Endodermal cell (in vitro differentiated cells): ENCODE results near the gene TBL1X. TPM values are rescaled to one million over a fixed set of nuclear protein-coding genes. Genes with fewer than 3 reads are reported as not detected.

Experiments used
- DNase-seq: peaks from one replicate; pipeline ENCODE4 v3.0.0-alpha.2; 2017
- H3K27ac ChIP-seq: 2 replicates; pipeline ENCODE4 v1.5.1; 2013; ENCODE audit warnings: mild to moderate bottlenecking, low read depth, low read length, moderate library complexity
- H3K27me3 ChIP-seq: 2 replicates; pipeline ENCODE4 v1.6.1; 2013; ENCODE audit warnings: mild to moderate bottlenecking, low read length, moderate library complexity; ENCODE audit not compliant: insufficient read depth, control insufficient read depth, poor library complexity, severe bottlenecking
- H3K36me3 ChIP-seq: 2 replicates; pipeline ENCODE4 v1.7.0; 2013; ENCODE audit warnings: mild to moderate bottlenecking, low read length, moderate library complexity; ENCODE audit not compliant: control insufficient read depth, insufficient read depth
- H3K4me1 ChIP-seq: one replicate; pipeline ENCODE4 v1.7.0; 2013; ENCODE audit warnings: low read length; ENCODE audit not compliant: control insufficient read depth, insufficient read depth
- H3K4me3 ChIP-seq: 2 replicates; pipeline ENCODE4 v1.5.1; 2013; ENCODE audit warnings: mild to moderate bottlenecking, low read length, moderate library complexity
- H3K9ac ChIP-seq: 2 replicates; pipeline ENCODE4 v1.6.1; 2013; ENCODE audit warnings: mild to moderate bottlenecking, low read length, moderate library complexity; ENCODE audit not compliant: poor library complexity, severe bottlenecking; ENCODE audit errors: extremely low read depth
- H3K9me3 ChIP-seq: 2 replicates; pipeline ENCODE4 v1.6.1; 2013; ENCODE audit warnings: mild to moderate bottlenecking, low read length, moderate library complexity; ENCODE audit not compliant: control insufficient read depth
- H3K27ac Mint-ChIP-seq: 2 replicates; pipeline ENCODE4 v1.8.0; 2020; ENCODE audit warnings: mixed read lengths
- H3K27me3 Mint-ChIP-seq: 2 replicates; pipeline ENCODE4 v1.8.0; 2021; ENCODE audit warnings: mild to moderate bottlenecking, mixed read lengths; ENCODE audit not compliant: insufficient read depth
- H3K36me3 Mint-ChIP-seq: 2 replicates; pipeline ENCODE4 v1.8.0; 2020; ENCODE audit warnings: low read depth, mixed read lengths
- H3K4me1 Mint-ChIP-seq: 2 replicates; pipeline ENCODE4 v1.8.0; 2020; ENCODE audit warnings: mixed read lengths
- H3K4me3 Mint-ChIP-seq: 2 replicates; pipeline ENCODE4 v1.8.0; 2020; ENCODE audit warnings: mild to moderate bottlenecking, moderate library complexity, mixed read lengths
- H3K9me3 Mint-ChIP-seq: 2 replicates; pipeline ENCODE4 v1.8.0; 2020; ENCODE audit warnings: mild to moderate bottlenecking, mixed read lengths
- CTCF ChIP-seq: fragments of 200-600 bp; sonication (generic); conservative IDR thresholded peaks from 2 replicates; pipeline ENCODE4 v1.5.0; 2021; ENCODE audit warnings: antibody characterized with exemption, mild to moderate bottlenecking
- WGBS, 2 experiments: methylation state at CpG; one replicate each; pipeline versions ENCODE4 v1.1.5 to v1.1.7; 2013; ENCODE audit warnings: missing lambda C conversion rate in 2 of 2, mixed read lengths in 1 of 2; ENCODE audit not compliant: insufficient coverage in 1 of 2, insufficient read length in 1 of 2; 5-methylcytosine and 5-hydroxymethylcytosine counted together
- total RNA-seq, 2 donors: library from RNA; stranded (reverse); fragmentation: NEBNext Ultra II Directional in 1 of 2; extraction: Animal tissue kit (Norgen Biotek cat#: 25700) in 1 of 2; gene quantifications; 2 replicates in 1 of 2; 3 replicates in 1 of 2; pipeline ENCODE4 v1.2.1, GENCODE V29; 2021

The TBL1X gene
- total RNA-seq, 2 donors from 2014 or later: 19.1 to 24.1 TPM

GRCh38 chrX:9483376-9483775, 18.5 kb downstream of the TBL1X start:
- H3K36me3 ChIP-seq: no peaks in the 10 kb centered on the region
- no peak for DNase-seq
- no peak overlapping the region for H3K27ac Mint-ChIP-seq
- no peaks in the 10 kb centered on the region for H3K9me3 ChIP-seq
- no peak for TF ChIP-seq CTCF
- WGBS, 2 experiments: 66% methylated on average over 6 of the region's 6 CpGs; no CpG with 5 or more reads in 1 of the 2 experiments
- H3K36me3 Mint-ChIP-seq: peaks cover 13% of the 10 kb centered on the region
- H3K27ac ChIP-seq: no peak overlapping the region
- H3K4me1 ChIP-seq: no peaks in the 10 kb centered on the region
- H3K27me3 Mint-ChIP-seq: no peaks in the 10 kb centered on the region
- H3K9me3 Mint-ChIP-seq: peaks cover 66% of the 10 kb centered on the region
- no peak overlapping the region for H3K9ac ChIP-seq
- H3K4me3 Mint-ChIP-seq: no peak overlapping the region
- H3K27me3 ChIP-seq: no peaks in the 10 kb centered on the region
- peaks cover 11% of the 10 kb centered on the region for H3K4me1 Mint-ChIP-seq
- H3K4me3 ChIP-seq: no peak overlapping the region

- no peaks in the 10 kb centered on the region for H3K9me3 ChIP-seq
- no peak for TF ChIP-seq CTCF
- Mint-ChIP-seq H3K27me3 (no peaks in the 10 kb centered on the region), H3K4me1 (peaks cover 9% of the 10 kb centered on the region), H3K36me3 (peaks cover 3% of the 10 kb centered on the region), H3K9me3 (peaks cover 60% of the 10 kb centered on the region), H3K27ac (no peak overlapping the region), H3K4me3 (no peak overlapping the region)
- H3K9ac ChIP-seq: no peak overlapping the region
- WGBS, 2 experiments: 89 to 100% methylated on average over 1 to 2 of the region's 3 CpGs
- no peaks in the 10 kb centered on the region for H3K27me3 ChIP-seq
- H3K4me3 ChIP-seq: no peak overlapping the region
- no peaks in the 10 kb centered on the region for H3K36me3 ChIP-seq
- H3K4me1 ChIP-seq: no peaks in the 10 kb centered on the region
- H3K27ac ChIP-seq: no peak overlapping the region
- DNase-seq: no peak
Measured at GRCh38 chrX:9486786-9487387, 22.0 kb downstream of the TBL1X start.

GRCh38 chrX:9488586-9488985, 23.7 kb downstream of the TBL1X start:
- no peaks in the 10 kb centered on the region for H3K27me3 Mint-ChIP-seq
- H3K4me3 Mint-ChIP-seq: no peak overlapping the region
- DNase-seq: no peak
- Histone ChIP-seq H3K4me3 (no peak overlapping the region), H3K9me3 (no peaks in the 10 kb centered on the region), H3K27ac (no peak overlapping the region), H3K27me3 (no peaks in the 10 kb centered on the region), H3K36me3 (no peaks in the 10 kb centered on the region), H3K9ac (no peak overlapping the region), H3K4me1 (no peaks in the 10 kb centered on the region)
- no peak overlapping the region for H3K27ac Mint-ChIP-seq
- H3K4me1 Mint-ChIP-seq: no peaks in the 10 kb centered on the region
- peaks cover 59% of the 10 kb centered on the region for H3K9me3 Mint-ChIP-seq
- peaks cover 3% of the 10 kb centered on the region for H3K36me3 Mint-ChIP-seq
- 71% methylated on average over 4 of the region's 4 CpGs; no CpG with 5 or more reads in 1 of the 2 experiments for whole genome bisulfite sequencing, 2 experiments
- TF ChIP-seq CTCF: no peak
